T-helper 1 cell (primary cell): Measurements from ENCODE around the gene USF2.

ENCODE experiments used
- DNase-seq, 5 donors: peaks; one replicate each; pipeline ENCODE4 v3.0.0-alpha.2; 2012 to 2020

The USF2 gene

DNA sequence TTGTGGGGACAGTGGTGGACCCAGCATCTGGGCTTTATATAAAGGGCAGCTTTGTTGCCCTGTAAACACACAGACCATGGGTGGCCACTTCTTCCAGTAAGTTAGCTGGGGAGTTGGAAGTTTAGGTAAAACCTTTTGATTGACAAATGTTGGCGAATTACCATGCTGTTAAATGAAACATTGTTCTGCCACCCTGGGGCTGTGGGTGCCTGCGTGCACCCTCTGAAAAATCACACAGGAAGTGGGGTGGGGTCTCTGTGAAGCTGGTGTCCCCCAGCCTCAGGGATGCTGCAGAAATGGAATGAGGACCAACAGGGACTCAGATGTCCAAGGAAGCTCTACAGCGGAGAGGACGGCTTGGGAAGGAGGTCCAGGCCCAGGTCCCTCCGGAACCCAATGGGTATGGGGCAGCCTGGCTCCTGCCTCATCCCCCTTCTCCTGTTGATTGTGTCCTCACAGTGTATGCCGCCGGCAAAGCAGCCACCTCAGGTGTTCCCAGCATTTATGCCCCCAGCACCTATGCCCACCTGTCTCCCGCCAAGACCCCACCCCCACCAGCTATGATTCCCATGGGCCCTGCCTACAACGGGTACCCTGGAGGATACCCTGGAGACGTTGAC, 2.8 kb upstream of the USF2 start:
- no peak for DNase-seq

DNA sequence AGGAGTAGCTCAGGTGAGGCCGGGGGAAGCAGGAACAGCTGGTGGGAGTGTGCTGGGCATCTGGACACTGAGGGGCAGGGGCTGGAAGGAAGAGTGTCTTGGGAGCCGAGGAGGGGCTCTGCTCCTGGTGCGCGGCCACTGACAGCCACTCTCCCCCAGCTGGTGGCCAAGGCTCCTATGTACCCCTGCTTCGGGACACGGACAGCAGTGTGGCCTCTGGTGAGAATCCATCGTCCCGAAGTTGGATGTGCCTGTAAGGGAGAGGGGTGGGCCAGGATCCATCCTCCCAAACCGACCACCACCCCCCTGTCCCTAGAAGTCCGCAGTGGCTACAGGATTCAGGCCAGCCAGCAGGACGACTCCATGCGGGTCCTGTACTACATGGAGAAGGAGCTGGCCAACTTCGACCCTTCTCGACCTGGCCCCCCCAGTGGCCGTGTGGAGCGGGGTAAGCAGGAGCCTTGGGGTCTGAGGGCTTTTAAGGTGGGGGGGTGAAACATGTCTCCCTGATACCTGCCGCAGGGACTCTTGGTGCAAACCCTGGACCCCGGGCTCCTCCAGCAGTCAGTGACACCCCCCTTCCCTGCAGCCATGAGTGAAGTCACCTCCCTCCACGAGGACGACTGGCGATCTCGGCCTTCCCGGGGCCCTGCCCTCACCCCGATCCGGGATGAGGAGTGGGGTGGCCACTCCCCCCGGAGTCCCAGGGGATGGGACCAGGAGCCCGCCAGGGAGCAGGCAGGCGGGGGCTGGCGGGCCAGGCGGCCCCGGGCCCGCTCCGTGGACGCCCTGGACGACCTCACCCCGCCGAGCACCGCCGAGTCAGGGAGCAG, 2.0 kb upstream of the USF2 start:
- no peak for DNase-seq

GRCh38 chr19:35267353-35267817, 1.4 kb upstream of the USF2 start:
- DNase-seq: peak in 3 of 5 donors; percentile 26 to 43 (median 27)

DNA sequence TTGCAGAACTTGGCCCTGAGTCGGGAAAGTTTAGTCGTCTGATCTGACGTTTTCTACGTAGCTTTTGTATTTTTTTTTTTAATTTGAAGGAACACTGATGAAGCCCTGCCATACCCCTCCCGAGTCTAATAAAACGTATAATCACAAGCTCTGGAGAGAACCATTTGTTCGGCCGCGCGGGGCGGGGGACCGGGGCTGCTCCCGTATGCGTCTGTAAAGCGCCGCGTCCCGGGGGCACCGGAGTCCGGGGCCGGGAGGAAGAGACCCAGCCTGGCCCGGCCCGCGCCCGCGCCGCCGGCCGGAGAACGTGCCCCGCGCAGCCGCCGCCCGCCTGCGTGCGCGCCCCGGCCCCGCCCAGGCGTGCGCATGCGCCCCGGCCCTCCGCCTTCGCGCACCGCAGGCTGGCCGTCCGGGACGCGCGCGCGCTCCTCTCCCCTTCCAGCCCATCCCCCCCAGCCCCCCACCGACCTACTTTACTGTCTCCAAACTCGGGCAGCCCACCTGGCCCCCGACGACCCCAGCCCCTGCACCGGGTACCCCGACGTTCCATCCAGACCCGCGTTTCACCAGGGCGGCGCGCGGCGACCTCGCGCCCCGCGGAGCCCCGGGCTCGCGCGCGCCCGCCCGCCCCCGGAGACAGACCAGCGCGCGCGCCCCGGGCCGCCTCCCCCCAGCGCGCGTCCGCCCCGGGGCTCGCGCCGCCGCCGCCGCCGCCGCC, 785 bp upstream of the USF2 start:
- DNase-seq: peak; percentile 57 to 82 (median 61)

DNA sequence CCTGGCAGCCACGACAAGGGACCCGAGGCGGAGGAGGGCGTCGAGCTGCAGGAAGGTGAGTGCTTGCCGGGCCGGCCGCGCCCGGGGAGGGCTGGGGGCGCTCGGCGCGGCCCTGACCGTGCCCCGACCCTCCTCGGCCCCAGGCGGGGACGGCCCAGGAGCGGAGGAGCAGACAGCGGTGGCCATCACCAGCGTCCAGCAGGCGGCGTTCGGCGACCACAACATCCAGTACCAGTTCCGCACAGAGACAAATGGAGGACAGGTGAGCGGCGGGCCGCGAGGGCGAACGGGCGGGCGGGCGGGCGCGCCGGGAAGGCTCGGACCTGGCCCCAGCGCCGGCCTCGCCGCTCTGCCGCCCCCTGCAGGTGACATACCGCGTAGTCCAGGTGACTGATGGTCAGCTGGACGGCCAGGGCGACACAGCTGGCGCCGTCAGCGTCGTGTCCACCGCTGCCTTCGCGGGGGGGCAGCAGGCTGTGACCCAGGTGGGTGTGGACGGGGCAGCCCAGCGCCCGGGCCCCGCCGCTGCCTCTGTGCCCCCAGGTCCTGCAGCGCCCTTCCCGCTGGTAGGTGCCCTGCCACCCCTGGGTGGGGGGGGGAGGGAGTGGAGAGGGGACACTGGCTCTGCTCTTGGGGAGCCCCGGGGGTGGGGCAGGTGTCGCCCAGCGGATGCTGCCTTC, 816 bp downstream of the USF2 start:
- DNase-seq: peak; percentile 50 to 81 (median 66)

- no peak for DNase-seq
Observed at GRCh38 chr19:35270381-35270811, 1.6 kb downstream of the USF2 start.

DNA sequence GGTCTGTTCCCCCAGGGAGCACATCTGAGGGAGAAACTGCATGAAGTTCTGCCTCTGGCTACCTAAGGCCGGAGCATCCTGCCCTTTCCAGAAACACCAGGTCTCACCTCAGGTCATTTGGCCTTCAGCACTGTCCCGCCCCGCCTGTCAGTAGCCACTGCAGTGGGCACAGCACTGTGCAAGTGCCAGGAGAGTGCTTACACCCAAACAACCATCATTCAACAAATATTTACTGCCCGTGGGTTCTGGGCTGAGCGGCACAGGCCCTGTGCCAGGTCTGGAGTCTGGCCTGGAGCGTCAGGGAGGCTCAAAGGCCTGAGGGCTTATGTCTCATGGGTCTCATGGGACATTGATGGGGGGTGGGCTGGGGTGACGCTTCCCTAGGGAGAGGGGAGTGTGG, 2.8 kb downstream of the USF2 start:
- no peak for DNase-seq

DNA sequence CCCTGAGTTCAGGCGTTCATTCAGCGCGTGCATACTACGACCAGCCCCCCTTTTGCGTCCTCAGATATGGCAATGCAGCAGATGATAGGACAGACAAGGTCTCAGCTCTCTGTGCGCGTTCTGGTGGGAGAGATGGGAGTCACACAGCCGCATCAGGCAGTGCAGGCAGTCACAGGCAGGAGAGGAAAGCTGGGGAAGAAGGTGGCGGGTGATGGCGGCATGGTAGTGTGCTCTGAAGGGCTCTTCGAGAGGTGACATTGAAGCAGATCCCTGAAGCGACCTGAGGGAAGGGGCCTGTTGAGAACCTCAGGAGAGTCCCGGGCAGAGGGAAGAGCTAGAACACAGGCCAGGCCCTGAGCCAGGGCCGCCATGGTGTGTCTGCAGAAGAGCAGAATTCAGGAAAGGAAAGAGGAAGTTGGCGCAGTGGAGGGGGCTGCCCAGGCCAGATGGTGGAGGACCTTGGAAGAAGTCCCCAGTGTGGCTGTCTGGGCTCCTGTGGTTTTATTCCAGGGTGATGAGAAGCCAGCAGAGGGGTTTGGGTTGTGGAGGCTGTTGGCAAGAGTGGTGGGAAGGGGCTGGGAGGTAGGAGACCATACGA, 3.5 kb downstream of the USF2 start:
- no peak for DNase-seq

GRCh38 chr19:35272954-35273649, 4.3 kb downstream of the USF2 start:
- no peak for DNase-seq

DNA sequence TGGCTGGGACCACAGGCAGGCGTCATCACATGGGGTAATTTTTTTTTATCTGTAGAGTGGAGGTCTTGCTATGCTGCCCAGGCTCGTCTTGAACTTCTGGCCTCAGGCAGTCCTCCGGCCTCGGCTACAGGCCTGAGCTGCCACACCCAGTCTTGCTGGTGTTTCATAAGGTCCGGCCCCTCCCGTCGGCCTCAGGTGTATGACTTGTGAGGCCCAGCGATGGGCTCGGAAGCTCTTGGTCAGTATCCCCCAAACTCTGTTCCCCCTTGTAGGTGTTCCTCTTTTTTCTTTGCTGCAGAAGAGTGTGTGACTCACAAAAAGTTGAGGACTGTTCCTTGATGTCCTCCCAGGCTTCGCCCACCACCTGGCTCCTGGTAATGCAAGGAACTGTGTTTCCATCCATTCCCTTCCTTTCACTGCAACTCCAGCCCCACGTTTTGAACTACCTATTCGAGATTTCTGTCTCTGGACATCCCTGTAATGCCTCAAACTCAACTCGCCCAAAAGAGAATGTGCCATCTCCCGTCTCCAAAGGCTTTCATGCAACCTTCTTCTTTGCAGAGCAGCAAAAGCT, 5.0 kb downstream of the USF2 start:
- no peak for DNase-seq

GRCh38 chr19:35274323-35274722, 5.6 kb downstream of the USF2 start:
- no peak for DNase-seq

GRCh38 chr19:35276706-35277281, 8.0 kb downstream of the USF2 start:
- DNase-seq: no peak

DNA sequence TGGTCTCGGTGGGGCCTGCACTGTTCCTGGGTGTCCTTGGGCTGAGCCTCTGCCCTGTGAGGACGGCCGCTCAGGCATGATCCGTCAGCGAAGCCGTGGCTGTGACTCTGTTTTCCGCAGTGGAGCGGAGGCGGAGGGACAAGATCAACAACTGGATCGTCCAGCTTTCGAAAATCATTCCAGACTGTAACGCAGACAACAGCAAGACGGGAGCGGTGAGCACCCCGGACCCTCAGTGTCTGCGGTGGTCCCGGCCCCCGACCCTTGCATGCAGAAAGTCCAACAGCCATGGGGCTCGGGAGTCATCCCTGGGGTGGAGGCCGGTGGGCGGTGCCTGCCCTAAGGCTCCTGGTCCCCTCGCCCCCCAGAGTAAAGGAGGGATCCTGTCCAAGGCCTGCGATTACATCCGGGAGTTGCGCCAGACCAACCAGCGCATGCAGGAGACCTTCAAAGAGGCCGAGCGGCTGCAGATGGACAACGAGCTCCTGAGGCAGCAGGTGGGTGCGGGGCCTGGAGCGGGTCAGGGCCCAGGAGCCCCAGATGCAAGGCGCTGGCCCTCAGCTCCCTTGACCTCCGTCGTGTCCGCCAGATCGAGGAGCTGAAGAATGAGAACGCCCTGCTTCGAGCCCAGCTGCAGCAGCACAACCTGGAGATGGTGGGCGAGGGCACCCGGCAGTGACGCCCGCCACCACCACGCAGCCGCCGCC, 10.0 kb downstream of the USF2 start:
- DNase-seq: no peak

DNA sequence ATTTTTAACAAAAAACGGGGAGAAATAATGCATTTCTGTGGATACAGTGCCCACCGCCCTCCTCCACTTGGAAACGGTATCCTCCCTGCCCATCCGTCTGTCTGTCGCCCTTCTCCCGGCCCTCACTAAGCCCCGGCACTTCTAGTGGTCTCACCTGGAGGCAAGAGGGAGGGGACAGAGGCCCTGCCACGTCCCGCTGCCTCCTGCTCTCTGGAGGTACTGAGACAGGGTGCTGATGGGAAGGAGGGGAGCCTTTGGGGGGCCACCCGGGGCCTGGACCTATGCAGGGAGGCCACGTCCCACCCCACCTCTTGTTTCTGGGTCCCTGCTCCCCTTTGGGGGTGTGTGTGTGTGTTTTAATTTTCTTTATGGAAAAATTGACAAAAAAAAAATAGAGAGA, 10.6 kb downstream of the USF2 start:
- no peak for DNase-seq

DNA sequence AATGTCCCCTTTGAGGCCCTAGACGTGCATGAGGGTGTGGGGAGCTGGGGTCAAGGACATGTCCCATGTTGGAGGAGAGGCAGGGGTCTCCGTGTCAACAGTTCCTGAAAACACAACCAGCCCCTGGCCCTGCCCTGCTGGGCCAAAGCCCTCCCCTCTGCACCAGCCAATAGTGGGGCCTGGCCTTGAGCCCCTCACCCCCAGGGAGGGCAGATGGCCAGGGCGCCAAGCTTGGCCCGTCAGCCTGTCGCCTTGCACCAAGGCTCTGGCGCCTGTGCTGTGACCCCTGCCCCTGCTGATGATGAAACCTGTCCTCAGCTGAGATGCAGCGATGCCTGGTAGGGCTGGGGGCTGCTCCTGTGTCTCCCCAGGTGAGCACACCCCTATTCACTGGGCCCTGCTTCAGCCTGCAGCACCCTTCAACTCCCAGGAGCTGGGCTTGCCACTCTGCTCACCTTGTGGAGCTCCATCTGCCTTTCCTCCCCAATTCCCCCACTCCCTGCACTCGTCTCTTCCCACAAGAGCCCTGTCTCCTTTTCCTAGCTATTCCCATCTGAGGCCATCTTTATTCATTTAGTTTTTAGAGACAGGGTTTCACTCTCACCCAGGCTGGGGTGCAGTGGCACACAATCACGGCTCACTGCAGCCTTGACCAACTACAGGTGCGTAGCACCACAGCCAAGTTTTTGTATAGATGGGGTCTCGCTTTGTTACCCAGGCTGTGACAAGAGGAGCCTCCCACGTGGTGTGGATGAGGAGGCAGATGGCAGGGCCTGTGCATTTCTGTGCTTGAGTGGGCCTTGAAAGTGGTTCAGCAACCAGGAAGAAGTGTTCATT, 11.4 kb downstream of the USF2 start:
- no peak for DNase-seq

DNA sequence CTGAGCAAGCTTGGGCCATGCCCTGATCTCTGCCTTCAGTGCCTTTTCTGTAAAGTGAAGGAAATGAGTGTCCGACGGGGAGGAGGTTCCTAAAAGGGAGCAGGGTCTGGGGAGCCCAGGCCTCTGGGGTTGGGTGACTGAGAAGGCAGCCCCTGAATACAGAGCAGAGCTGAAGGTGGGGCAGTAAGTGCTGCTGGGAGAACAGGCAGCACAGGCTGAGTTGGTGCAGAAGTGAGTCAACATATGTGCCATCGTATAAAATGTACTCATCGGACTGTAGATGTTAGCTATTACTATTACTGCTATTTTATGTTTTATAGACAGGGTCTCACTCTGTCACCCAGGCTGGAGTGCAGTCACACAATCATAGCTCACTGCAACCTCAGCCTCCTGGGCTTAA, 12.5 kb downstream of the USF2 start:
- no peak for DNase-seq

- no peak for DNase-seq
Observed at GRCh38 chr19:35284153-35285094, 15.7 kb downstream of the USF2 start.

DNA sequence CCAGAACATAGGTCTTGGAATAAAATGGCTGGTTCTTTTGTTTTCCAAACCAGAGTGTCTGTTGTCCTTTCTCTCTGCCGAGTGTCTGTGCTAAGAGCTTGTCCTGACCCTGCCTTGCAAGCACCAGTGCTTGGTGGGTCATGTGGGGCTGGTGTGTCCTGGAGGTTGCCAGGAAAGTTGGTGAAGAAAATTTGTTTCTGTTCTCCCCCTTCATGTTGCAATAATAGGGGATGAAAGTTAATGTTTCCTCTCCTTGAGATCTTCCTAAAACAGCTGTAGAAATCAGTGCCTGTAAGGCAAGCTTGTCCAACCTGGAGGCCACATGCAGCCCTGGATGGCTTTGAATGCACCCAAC, 16.3 kb downstream of the USF2 start:
- no peak for DNase-seq
